RWPE2 (cell line): ENCODE measurements around the gene ABCC12.
"Not testable (repeated sequence)": the region's sequence is repeated elsewhere in the genome, so short reads cannot be mapped to it uniquely, and the experiment has no call there.

ENCODE experiments used
- ATAC-seq: fragments of 200-7000 bp; cut with Tn5 transposase; 3 replicates; pipeline ENCODE4 v1.9.1; 2021; ENCODE audit warnings: low read depth
- DNase-seq: peaks from one replicate; pipeline ENCODE4 v3.0.0-alpha.2; 2020; ENCODE audit warnings: low spot score
- H3K27ac ChIP-seq: fragments of 450-650 bp; 2 replicates; pipeline ENCODE4 v1.5.1; 2017; ENCODE audit warnings: mild to moderate bottlenecking; ENCODE audit not compliant: poor library complexity, severe bottlenecking
- H3K27me3 ChIP-seq: fragments of 250-450 bp; sonication (Bioruptor Pico); 2 replicates; pipeline ENCODE4 v1.5.1; 2021; ENCODE audit warnings: mild to moderate bottlenecking, moderate library complexity; ENCODE audit not compliant: insufficient read depth, poor library complexity, severe bottlenecking
- H3K36me3 ChIP-seq: fragments of 250-450 bp; sonication (Bioruptor Pico); 2 replicates; pipeline ENCODE4 v1.5.1; 2020; ENCODE audit warnings: low read depth, mild to moderate bottlenecking, moderate library complexity
- H3K4me1 ChIP-seq: fragments of 250-450 bp; sonication (Bioruptor Pico); 2 replicates; pipeline ENCODE4 v1.5.1; 2021; ENCODE audit warnings: mild to moderate bottlenecking, moderate library complexity; ENCODE audit not compliant: insufficient read depth, poor library complexity, severe bottlenecking
- H3K4me3 ChIP-seq: fragments of 250-450 bp; sonication (Bioruptor Pico); 2 replicates; pipeline ENCODE4 v1.5.1; 2021; ENCODE audit warnings: mild to moderate bottlenecking, moderate library complexity; ENCODE audit not compliant: severe bottlenecking
- H3K9me3 ChIP-seq: fragments of 250-450 bp; sonication (Bioruptor Pico); 2 replicates; pipeline ENCODE4 v1.5.1; 2021; ENCODE audit warnings: mild to moderate bottlenecking, moderate library complexity; ENCODE audit not compliant: severe bottlenecking
- CTCF ChIP-seq: fragments of 450-650 bp; IDR thresholded peaks from one replicate; pipeline ENCODE4 v1.5.1; 2017; ENCODE audit warnings: mild to moderate bottlenecking, moderate library complexity; ENCODE audit not compliant: poor library complexity, severe bottlenecking

The ABCC12 gene

GRCh38 chr16:48176635-48177408 is 21.0 kb upstream of the ABCC12 start:
- Histone ChIP-seq H3K27me3 (no peaks in the 10 kb centered on the region), H3K27ac (no peak overlapping the region), H3K4me1 (peaks cover 2% of the 10 kb centered on the region), H3K9me3 (no peaks in the 10 kb centered on the region), H3K4me3 (no peak overlapping the region), H3K36me3 (no peaks in the 10 kb centered on the region)
- no peak for ATAC-seq
- no peak for DNase-seq
- TF ChIP-seq CTCF, result no peak

GRCh38 chr16:48173889-48174288 is 18.1 kb upstream of the ABCC12 start:
- DNase-seq (no peak), ATAC-seq (no peak)
- Histone ChIP-seq H3K36me3 (no peaks in the 10 kb centered on the region), H3K4me3 (no peak overlapping the region), H3K27me3 (no peaks in the 10 kb centered on the region), H3K4me1 (no peaks in the 10 kb centered on the region), H3K27ac (no peak overlapping the region), H3K9me3 (no peaks in the 10 kb centered on the region)
- no peak for TF ChIP-seq CTCF

- no peaks in the 10 kb centered on the region for H3K27me3 ChIP-seq
- TF ChIP-seq CTCF, result no peak
- H3K4me3 ChIP-seq, result no peak overlapping the region
- ATAC-seq, result no peak
- H3K4me1 ChIP-seq, result no peaks in the 10 kb centered on the region
- H3K36me3 ChIP-seq, result no peaks in the 10 kb centered on the region
- no peaks in the 10 kb centered on the region for H3K9me3 ChIP-seq
- DNase-seq, result no peak
- no peak overlapping the region for H3K27ac ChIP-seq
Measured at GRCh38 chr16:48172682-48173081, 16.9 kb upstream of the ABCC12 start.

GRCh38 chr16:48169896-48170295 is 14.1 kb upstream of the ABCC12 start:
- Histone ChIP-seq H3K27ac (no peak overlapping the region), H3K27me3 (no peaks in the 10 kb centered on the region), H3K4me1 (peaks cover 13% of the 10 kb centered on the region), H3K36me3 (no peaks in the 10 kb centered on the region), H3K9me3 (no peaks in the 10 kb centered on the region), H3K4me3 (no peak overlapping the region)
- DNase-seq (no peak), ATAC-seq (no peak)
- TF ChIP-seq CTCF, result no peak

- peaks cover 16% of the 10 kb centered on the region for H3K4me1 ChIP-seq
Measured at GRCh38 chr16:48168075-48168474, 12.3 kb upstream of the ABCC12 start.

GRCh38 chr16:48166617-48167016 is 10.8 kb upstream of the ABCC12 start:
- not testable (repeated sequence) for H3K27ac ChIP-seq, H3K9me3 ChIP-seq, ATAC-seq, DNase-seq, H3K4me3 ChIP-seq, H3K27me3 ChIP-seq, H3K36me3 ChIP-seq
- peaks cover 16% of the 10 kb centered on the region for H3K4me1 ChIP-seq

More at GRCh38 chr16:48168075-48168474, 12.3 kb upstream of the ABCC12 start:
- Histone ChIP-seq H3K9me3 (no peaks in the 10 kb centered on the region), H3K4me3 (no peak overlapping the region), H3K27me3 (no peaks in the 10 kb centered on the region), H3K27ac (no peak overlapping the region), H3K36me3 (no peaks in the 10 kb centered on the region)
- TF ChIP-seq CTCF, result no peak
- DNase-seq, result no peak
- ATAC-seq, result no peak
